Neural progenitor cell (in vitro differentiated cells): ENCODE data around the gene CACUL1. TPM values are rescaled to one million over a fixed set of nuclear protein-coding genes. Genes with fewer than 3 reads are reported as not detected.

Experiments used
- DNase-seq: peaks from one replicate; pipeline ENCODE4 v3.0.0-alpha.2; 2016; ENCODE audit warnings: low spot score
- H2AFZ ChIP-seq: fragments of 200-600 bp; sonication (generic); replicated peaks from 2 replicates; pipeline ENCODE4 v1.6.1; 2016; ENCODE audit warnings: antibody characterized with exemption
- H3F3A ChIP-seq: fragments of 200-600 bp; sonication (generic); 2 replicates; pipeline ENCODE4 v1.6.1; 2016; ENCODE audit warnings: antibody characterized with exemption, low read depth
- H3K27ac ChIP-seq: fragments of 200-600 bp; sonication (generic); 2 replicates; pipeline ENCODE4 v1.5.1; 2016; ENCODE audit warnings: mild to moderate bottlenecking
- H3K27me3 ChIP-seq: fragments of 200-600 bp; sonication (generic); 2 replicates; pipeline ENCODE4 v1.6.1; 2016; ENCODE audit warnings: mild to moderate bottlenecking, moderate library complexity
- H3K36me3 ChIP-seq: fragments of 200-600 bp; sonication (generic); 2 replicates; pipeline ENCODE4 v1.5.1; 2016
- H3K4me1 ChIP-seq: fragments of 200-600 bp; sonication (generic); 2 replicates; pipeline ENCODE4 v1.6.1; 2016; ENCODE audit warnings: mixed run types
- H3K4me2 ChIP-seq: fragments of 200-600 bp; sonication (generic); 2 replicates; pipeline ENCODE4 v1.6.1; 2016
- H3K4me3 ChIP-seq: fragments of 200-600 bp; sonication (generic); 2 replicates; pipeline ENCODE4 v1.5.1; 2016
- H3K79me2 ChIP-seq: fragments of 200-600 bp; sonication (generic); 2 replicates; pipeline ENCODE4 v1.6.1; 2016; ENCODE audit warnings: low read depth
- H3K9ac ChIP-seq: fragments of 200-600 bp; sonication (generic); 2 replicates; pipeline ENCODE4 v1.6.1; 2016
- H3K9me3 ChIP-seq: fragments of 200-600 bp; sonication (generic); 2 replicates; pipeline ENCODE4 v1.5.1; 2016; ENCODE audit warnings: low read depth
- H4K20me1 ChIP-seq: fragments of 200-600 bp; sonication (generic); 2 replicates; pipeline ENCODE4 v1.6.1; 2016; ENCODE audit warnings: low read depth
- H3K27ac Mint-ChIP-seq: 3 replicates; pipeline ENCODE4 v1.8.0; 2021; ENCODE audit warnings: mixed read lengths
- H3K27me3 Mint-ChIP-seq: 2 replicates; pipeline ENCODE4 v1.8.0; 2022; ENCODE audit warnings: low read depth, mild to moderate bottlenecking, inconsistent platforms, moderate library complexity, mixed read lengths; ENCODE audit not compliant: insufficient read depth
- H3K36me3 Mint-ChIP-seq: 3 replicates; pipeline ENCODE4 v1.8.0; 2021; ENCODE audit warnings: mixed read lengths
- H3K4me1 Mint-ChIP-seq: 3 replicates; pipeline ENCODE4 v1.8.0; 2021; ENCODE audit warnings: mixed read lengths
- H3K4me3 Mint-ChIP-seq: 3 replicates; pipeline ENCODE4 v1.8.0; 2021; ENCODE audit warnings: mild to moderate bottlenecking, moderate library complexity, mixed read lengths
- H3K9me3 Mint-ChIP-seq: 3 replicates; pipeline ENCODE4 v1.8.0; 2020; ENCODE audit warnings: mixed read lengths
- CTCF ChIP-seq: fragments of 200-600 bp; sonication (generic); IDR thresholded peaks from 2 replicates; pipeline ENCODE4 v1.5.1; 2017; ENCODE audit warnings: antibody characterized with exemption, mild to moderate bottlenecking
- EZH2 ChIP-seq: fragments of 200-600 bp; sonication (generic); IDR thresholded peaks from 2 replicates; pipeline ENCODE4 v1.6.1; 2017; ENCODE audit warnings: antibody characterized with exemption, mild to moderate bottlenecking, moderate library complexity
- EZH2phosphoT487 ChIP-seq: fragments of 200-600 bp; sonication (generic); IDR thresholded peaks from 2 replicates; pipeline ENCODE4 v1.6.1; 2017; ENCODE audit warnings: antibody characterized with exemption
- total RNA-seq: library from RNA; depleted of rRNA; stranded (reverse); fragments of >200 nt; gene quantifications from 2 replicates; pipeline ENCODE4 v1.2.3, GENCODE V29; 2015; ENCODE audit warnings: low replicate concordance

CACUL1 gene
- total RNA-seq, 1 donor from 2014 or later: 38.8 TPM

GRCh38 chr10:118708571-118708970 is 46.2 kb downstream of the CACUL1 start:
- Histone ChIP-seq H3K79me2 (peaks cover 24% of the 10 kb centered on the region), H3K9ac (no peak overlapping the region), H3K4me1 (peaks cover 32% of the 10 kb centered on the region), H3F3A (peaks cover 13% of the 10 kb centered on the region), H3K27ac (no peak overlapping the region), H2AFZ (no peak overlapping the region), H3K36me3 (peaks cover 3% of the 10 kb centered on the region), H4K20me1 (peaks cover 8% of the 10 kb centered on the region), H3K27me3 (no peaks in the 10 kb centered on the region), H3K4me3 (no peak overlapping the region), H3K9me3 (no peaks in the 10 kb centered on the region), H3K4me2 (no peak overlapping the region)
- no peaks in the 10 kb centered on the region for H3K4me1 Mint-ChIP-seq
- TF ChIP-seq CTCF (no peak), EZH2phosphoT487 (no peak), EZH2 (no peak)
- peaks cover 25% of the 10 kb centered on the region for H3K36me3 Mint-ChIP-seq
- no peak for DNase-seq
- no peaks in the 10 kb centered on the region for H3K9me3 Mint-ChIP-seq
- H3K4me3 Mint-ChIP-seq: no peak overlapping the region
- H3K27me3 Mint-ChIP-seq: peaks cover 2% of the 10 kb centered on the region
- H3K27ac Mint-ChIP-seq: no peak overlapping the region

- Histone ChIP-seq H3K9ac (no peak overlapping the region), H3K4me2 (no peak overlapping the region), H4K20me1 (peaks cover 15% of the 10 kb centered on the region), H3F3A (peaks cover 30% of the 10 kb centered on the region), H3K27ac (no peak overlapping the region), H2AFZ (no peak overlapping the region), H3K79me2 (peaks cover 11% of the 10 kb centered on the region), H3K36me3 (peaks cover 3% of the 10 kb centered on the region), H3K9me3 (no peaks in the 10 kb centered on the region), H3K4me3 (no peak overlapping the region), H3K4me1 (peaks cover 50% of the 10 kb centered on the region), H3K27me3 (no peaks in the 10 kb centered on the region)
- Mint-ChIP-seq H3K27me3 (no peaks in the 10 kb centered on the region), H3K4me1 (peaks cover 10% of the 10 kb centered on the region), H3K27ac (no peak overlapping the region), H3K4me3 (no peak overlapping the region), H3K9me3 (no peaks in the 10 kb centered on the region), H3K36me3 (peaks cover 40% of the 10 kb centered on the region)
- DNase-seq: no peak
- TF ChIP-seq EZH2: no peak
- no peak for TF ChIP-seq EZH2phosphoT487
- no peak for TF ChIP-seq CTCF
Observed at GRCh38 chr10:118704711-118705110, 50.1 kb downstream of the CACUL1 start.

GRCh38 chr10:118701529-118702323 is 53.0 kb downstream of the CACUL1 start:
- H3K27me3 Mint-ChIP-seq: no peaks in the 10 kb centered on the region
- H3K9me3 Mint-ChIP-seq: no peaks in the 10 kb centered on the region
- H3K27ac Mint-ChIP-seq: no peak overlapping the region
- no peak overlapping the region for H3K9ac ChIP-seq
- peaks cover 24% of the 10 kb centered on the region for H3F3A ChIP-seq
- no peak overlapping the region for H3K4me3 ChIP-seq
- H2AFZ ChIP-seq: no peak overlapping the region
- TF ChIP-seq EZH2 (no peak), CTCF (no peak), EZH2phosphoT487 (no peak)
- peak overlapping the region; percentile 64 for H3K4me2 ChIP-seq
- H3K36me3 ChIP-seq: peaks cover 3% of the 10 kb centered on the region
- peaks cover 14% of the 10 kb centered on the region for H3K4me1 Mint-ChIP-seq
- no peak overlapping the region for H3K4me3 Mint-ChIP-seq
- H3K79me2 ChIP-seq: peaks cover 10% of the 10 kb centered on the region
- H3K9me3 ChIP-seq: no peaks in the 10 kb centered on the region
- peaks cover 48% of the 10 kb centered on the region for H3K4me1 ChIP-seq
- H3K27me3 ChIP-seq: no peaks in the 10 kb centered on the region
- peak; percentile 40 for DNase-seq
- peaks cover 15% of the 10 kb centered on the region for H4K20me1 ChIP-seq
- peak overlapping the region; percentile 63 for H3K27ac ChIP-seq
- peaks cover 38% of the 10 kb centered on the region for H3K36me3 Mint-ChIP-seq
